Kidney capillary endothelial cell (primary cell): ENCODE results near the gene APLF.
"Not testable (repeated sequence)": the region's sequence is repeated elsewhere in the genome, so short reads cannot be mapped to it uniquely, and the experiment has no call there.

Experiments used
- DNase-seq: peaks from one replicate; pipeline ENCODE4 v3.0.0-alpha.2; 2018; ENCODE audit warnings: low spot score

The APLF gene

GRCh38 chr2:68441179-68441993 lies 26.0 kb upstream of the APLF start:
- DNase-seq, result peak; percentile 74

DNA sequence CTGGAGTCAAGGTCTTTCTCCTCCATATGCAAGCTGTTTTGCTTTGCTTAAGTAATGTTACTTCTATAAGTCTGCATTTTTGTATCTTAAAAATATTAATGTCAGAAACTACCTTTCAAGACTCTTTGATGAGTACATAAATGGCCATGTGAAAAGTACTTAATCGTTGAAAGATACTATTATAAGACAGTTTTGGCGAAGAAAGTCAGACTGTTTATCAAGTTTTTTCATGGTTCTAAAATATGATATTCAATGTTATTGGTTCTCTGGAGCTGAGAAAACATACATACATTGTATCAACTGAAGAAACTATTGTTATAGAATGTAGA lies 25.4 kb upstream of the APLF start:
- no peak for DNase-seq

- not testable (repeated sequence) for DNase-seq
These were observed 21.0 kb upstream of the APLF start for GRCh38 chr2:68446425-68446824.

GRCh38 chr2:68447118-68447517 lies 20.3 kb upstream of the APLF start:
- DNase-seq, result no peak

GRCh38 chr2:68448671-68449653 lies 18.4 kb upstream of the APLF start:
- no peak for DNase-seq

- DNase-seq, result no peak
These were observed 15.1 kb upstream of the APLF start for GRCh38 chr2:68452158-68452900.

- DNase-seq, result no peak
These were observed 13.5 kb upstream of the APLF start for GRCh38 chr2:68453761-68454360.

GRCh38 chr2:68454719-68455118 lies 12.7 kb upstream of the APLF start:
- no peak for DNase-seq

DNA sequence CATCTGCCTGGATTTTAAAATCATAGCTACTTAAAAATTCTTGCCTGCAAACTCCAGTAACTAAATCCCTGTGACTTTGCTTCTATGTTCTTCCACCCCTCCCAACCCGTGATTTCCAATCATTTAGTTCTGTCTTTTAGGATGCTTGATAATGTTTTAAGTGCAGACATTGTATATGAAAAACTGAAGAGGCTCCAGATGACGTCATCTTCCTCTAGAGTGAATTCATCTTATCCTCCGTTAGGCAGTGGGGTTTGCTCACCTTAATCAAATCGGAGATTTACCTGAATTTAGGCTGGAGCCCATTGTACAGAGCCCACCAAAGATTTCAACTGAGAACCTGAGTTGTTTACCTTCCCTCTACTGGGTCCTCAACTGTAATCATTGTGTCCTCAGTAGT lies 11.2 kb upstream of the APLF start:
- DNase-seq, result no peak

- DNase-seq, result no peak
These were observed 8.4 kb upstream of the APLF start for GRCh38 chr2:68458981-68459380.

DNA sequence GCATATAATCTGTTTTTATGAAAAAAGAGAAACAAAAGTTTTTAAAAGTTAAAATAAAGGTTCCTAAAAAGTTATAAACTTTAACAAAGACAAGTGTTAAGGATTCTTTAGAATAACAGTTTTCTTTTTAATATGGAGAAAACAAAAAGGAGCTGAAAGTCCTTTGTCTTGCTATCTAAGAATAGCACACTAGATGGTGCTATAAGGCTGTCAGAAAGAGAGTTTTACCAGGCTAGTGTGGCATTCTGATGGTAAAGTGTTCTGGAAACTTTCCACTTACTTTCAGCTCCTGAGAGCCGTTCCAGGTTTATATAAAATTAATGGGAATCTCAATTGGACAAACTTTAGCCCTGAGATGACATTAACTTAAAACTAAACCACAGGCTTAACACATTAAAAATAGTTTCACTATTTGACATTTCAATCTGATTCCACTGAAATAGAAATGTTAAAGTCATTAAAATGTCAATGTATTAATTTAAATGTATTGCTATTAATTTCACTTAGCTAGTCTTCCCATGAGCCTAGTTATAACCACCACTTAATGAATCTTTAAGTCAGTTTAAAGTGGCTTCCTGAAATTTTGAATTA lies 4.0 kb upstream of the APLF start:
- peak; percentile 72 for DNase-seq

DNA sequence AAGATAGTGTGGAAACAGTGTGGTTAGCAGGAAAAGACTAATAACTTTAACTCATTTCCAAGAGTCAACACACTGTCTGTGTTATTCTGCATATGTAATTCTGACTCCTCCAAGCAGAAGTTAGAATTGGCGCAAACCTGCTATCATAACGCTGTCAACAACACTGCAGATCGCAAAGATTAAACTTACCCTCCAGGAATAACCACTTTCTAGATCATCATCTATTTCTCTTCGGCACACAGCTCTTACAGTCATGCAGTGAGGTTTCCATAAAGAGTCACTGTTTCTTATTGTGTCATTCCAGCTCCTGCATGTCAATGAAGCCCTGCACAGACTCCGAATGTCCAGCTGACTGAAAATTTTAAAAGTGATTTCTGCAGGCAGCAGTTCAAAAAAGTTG lies 2.7 kb upstream of the APLF start:
- DNase-seq, result no peak

DNA sequence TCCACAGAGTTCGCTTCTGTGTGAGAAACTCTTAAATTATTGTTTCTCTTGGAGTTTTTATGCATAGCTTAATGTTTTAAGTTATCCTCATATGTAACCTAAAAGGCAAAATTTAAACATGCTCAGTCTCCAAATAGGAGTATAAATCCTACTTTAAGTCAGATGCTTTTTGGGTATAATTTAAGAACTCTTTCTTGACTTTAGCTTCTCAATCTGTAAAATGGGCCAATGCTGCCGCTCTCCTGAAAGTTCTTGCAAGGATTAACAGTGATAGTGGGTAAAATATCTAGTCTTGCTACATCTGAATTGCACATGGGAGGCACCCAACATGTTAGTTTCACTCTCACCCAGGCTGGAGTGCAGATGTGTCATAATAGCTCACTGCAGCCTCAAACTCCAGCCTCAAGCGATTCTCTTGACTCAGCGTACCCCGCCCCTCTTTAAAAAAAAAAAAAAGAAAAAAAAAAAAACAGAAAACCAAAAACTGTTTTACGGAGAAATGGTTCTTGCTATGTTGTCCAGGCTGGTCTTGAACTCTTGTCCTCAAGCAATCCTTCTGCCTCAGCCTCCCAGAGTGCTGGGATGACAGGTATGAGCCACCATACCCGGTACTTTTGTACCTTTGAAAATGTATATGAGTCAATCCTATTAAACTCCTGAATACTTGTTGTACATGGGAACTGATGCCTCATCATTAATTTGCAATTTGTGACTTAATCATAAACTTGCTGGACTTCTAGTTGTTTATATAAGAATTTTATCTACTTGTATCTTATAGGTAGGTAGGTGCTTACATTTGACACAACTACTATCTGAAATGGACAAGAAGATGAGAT lies 2.1 kb upstream of the APLF start:
- DNase-seq, result no peak

DNA sequence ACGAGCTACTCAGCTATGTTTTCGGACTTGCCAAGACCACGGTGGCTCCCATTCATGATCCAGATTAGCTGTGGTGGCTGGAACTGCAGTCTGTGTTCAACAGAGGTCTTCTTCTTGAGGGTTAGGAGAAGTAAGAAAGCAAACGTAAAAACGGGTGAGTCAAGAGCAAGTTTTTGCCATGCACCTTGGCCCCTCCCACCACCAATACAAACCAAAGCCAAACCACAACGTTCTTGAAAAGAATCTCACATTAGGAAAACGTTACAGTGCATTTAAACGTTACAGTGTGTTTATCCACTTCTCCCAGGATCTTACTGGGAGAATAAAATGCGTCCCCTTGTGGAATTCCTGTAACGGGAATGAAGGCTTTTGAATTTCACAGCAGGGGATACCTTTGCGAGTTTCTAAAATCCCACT lies 1.0 kb upstream of the APLF start:
- peak; percentile 10 for DNase-seq

GRCh38 chr2:68466778-68467076 lies 658 bp upstream of the APLF start:
- peak; percentile 11 for DNase-seq

GRCh38 chr2:68468801-68469200 lies 1.4 kb downstream of the APLF start:
- DNase-seq, result no peak

GRCh38 chr2:68469935-68470334 lies 2.5 kb downstream of the APLF start:
- no peak for DNase-seq

GRCh38 chr2:68471385-68471784 lies 4.0 kb downstream of the APLF start:
- DNase-seq, result no peak

GRCh38 chr2:68472796-68473414 lies 5.5 kb downstream of the APLF start:
- no peak for DNase-seq

DNA sequence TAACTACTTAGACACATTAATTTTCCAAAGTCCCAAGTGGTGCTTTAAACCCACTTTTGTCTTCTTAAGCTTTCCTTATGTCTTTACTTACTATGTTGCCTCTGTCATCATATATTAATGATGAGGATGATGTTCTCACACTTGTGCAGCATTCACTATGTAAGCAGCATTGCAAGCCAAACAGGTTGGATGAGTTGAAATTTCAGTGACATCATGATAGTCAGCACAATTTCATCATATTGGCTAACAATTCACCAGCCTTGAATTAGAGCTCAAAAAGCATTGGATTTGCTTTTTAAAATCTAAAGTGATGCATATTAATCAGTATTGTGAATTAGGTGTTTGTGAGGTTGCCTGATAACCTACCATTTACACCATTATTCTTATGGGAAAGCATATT lies 7.7 kb downstream of the APLF start:
- no peak for DNase-seq
